ENCODE measurements around the gene NAPA.
A peak's percentile ranks its signal among the peaks of the same experiment; 100 is the strongest.

The NAPA gene

DNA sequence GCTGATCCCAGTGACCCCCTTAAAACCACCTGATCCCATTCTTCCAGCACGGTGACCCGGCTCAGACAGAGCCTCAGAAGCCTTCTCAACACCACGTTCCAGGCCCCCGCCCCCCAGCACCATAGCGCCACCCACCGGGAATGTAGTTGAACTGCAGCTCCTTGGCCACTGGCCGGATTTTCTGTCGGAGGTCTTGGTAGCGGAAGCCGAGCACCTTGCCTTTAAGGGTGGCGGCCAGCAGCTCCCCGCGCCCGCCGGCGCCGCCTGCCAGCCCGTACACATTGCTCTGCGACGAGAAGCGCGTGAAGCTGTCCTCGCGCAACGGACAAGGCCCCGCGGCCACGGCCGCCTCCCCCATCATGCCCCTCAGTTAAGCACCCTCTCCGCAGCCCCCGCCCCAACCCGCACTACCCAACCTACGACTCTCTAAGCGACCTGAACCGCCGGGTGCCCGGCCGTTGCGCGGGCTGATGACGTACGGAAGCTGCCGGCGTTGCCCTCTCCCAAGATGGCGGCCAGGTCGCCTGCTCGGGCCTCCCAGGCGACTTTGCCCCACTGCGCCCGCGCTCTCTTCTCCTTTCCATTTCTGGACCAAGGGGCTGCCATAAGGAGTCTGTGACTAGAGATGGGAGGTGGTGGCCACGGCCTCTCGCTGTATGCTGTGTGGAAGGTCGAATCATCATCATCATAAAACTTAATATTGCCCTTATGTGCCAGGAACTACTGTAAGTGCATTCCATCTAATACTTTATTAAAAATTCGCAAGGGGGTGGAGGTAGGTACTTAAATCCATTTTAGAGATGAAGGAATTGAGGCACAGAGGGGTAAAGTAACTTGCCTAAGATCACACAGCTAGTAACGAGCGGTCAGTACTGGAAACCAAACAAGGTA, 30.8 kb downstream of the NAPA start, which contains the start of gene KPTN:
TSS of gene KPTN (minus strand) at position 420 of the 891 bp plus-strand sequence. CDS start at position 361, 59 bp downstream.
- peak; percentile 50 to 83 for DNase-seq

- no peak for DNase-seq
These were observed 31.7 kb downstream of the NAPA start for GRCh38 chr19:47483200-47483599.

DNA sequence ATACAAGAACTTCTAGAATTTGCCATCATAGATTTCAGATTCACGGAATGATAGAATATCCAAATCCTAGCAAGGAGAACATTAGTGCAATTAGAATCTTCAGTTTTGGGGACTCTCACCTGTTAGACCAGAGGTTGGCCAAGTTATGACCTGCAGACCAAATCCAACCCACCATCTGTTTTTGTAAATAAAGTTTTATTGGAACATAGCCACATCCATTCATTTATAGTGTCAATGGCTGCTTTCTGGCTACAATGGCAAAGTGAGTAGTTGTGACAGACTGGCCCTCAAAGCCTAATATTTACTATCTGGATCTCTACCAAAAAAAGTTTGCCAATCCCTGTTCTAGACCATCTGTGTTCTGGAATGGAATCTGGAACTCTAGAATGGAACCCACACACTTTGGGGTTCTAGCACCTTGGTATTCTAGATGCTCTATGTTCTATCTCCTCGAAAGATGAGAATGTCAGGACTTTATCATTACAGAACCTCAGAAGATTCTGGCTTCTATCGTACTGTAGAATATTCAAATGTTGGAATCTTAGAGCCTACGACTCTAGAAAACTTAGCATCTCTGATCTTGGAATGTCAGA, 33.3 kb downstream of the NAPA start:
- DNase-seq, result no peak

- no peak for DNase-seq
These were observed 34.2 kb downstream of the NAPA start for GRCh38 chr19:47480658-47481057.

- DNase-seq, result no peak
These were observed 35.0 kb downstream of the NAPA start for GRCh38 chr19:47479701-47480503.

GRCh38 chr19:47476438-47476972, 38.4 kb downstream of the NAPA start:
- no peak for DNase-seq

- DNase-seq, result no peak
These were observed 39.4 kb downstream of the NAPA start for GRCh38 chr19:47475465-47475864.

GRCh38 chr19:47473336-47473735, 41.5 kb downstream of the NAPA start:
- DNase-seq, result no peak

DNA sequence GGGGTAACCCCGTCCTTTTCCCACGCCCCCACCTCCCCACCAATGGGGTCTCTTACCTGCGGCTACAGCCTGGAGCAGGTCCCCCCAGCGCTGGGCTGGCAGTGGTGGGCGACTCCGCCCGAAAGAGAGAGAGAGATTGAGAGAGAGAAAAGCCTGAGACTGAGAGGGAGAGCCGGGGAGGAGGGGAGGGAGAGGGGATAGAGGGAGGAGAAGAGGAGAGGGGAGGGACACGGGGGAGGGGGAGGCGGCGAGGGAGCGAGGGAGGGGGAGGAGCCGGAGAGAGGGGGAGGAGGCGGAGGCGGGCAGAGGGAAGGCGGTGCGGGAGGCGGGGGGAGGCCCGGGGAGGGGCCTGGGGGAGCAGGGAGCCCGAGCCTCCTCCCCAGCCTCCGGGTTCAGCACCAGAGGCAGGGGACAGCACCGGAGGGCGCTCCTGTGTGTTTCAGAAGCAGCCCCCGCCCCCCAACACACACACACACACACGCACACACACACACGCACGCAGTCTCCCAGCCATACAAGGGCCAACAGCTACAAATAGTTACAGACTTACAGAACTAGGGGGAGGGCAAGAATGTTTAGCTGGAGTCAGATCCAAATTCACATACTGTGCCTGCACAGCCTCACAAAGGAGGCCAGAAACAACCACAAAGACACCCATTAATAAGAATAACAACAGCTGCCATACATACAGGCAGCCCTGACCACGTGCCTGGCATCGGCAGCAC, 43.0 kb downstream of the NAPA start, which contains the start of gene SLC8A2:
TSS of gene SLC8A2 (minus strand) at position 161 of the 725 bp plus-strand sequence. CDS start 5,490 bp downstream, outside the sequence.
- DNase-seq, result no peak

GRCh38 chr19:47471381-47471732, 43.5 kb downstream of the NAPA start:
- DNase-seq, result no peak

DNA sequence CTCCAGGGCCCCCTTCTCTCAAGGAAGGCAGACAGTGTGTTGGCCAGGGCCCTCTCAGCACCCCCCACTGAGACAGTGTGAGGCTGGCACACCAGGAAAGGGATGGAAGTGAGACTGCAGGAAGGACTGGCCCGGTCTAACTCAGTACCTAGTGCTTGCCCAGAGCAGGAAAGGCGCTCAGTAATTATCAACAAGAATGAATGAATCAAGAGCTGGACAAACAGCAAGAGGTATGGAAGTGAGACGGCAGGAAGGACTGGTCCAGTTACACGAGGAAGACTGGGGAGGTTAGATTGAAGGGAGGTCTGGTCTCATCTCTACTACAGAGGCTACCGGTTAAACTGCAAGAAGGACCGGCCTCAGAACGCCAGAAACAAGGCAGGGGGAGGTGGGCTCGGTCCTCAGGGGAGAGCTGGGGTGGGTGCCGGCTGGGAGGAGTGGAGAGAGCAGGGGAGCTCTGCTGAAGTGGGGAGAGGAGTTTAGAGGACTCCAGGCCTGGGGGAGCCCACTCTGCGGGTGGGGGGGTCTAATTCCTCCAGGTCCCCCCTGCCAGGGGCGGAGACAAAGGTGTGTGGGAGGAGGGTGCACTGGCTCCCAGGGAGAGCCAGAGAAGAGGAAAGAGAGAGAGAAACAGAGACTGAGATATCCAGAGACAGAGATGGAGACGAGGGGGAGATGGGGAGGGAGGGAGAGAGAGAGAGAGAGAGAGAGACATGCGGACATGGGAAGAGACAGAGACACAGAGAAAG, 44.2 kb downstream of the NAPA start:
- no peak for DNase-seq

DNA sequence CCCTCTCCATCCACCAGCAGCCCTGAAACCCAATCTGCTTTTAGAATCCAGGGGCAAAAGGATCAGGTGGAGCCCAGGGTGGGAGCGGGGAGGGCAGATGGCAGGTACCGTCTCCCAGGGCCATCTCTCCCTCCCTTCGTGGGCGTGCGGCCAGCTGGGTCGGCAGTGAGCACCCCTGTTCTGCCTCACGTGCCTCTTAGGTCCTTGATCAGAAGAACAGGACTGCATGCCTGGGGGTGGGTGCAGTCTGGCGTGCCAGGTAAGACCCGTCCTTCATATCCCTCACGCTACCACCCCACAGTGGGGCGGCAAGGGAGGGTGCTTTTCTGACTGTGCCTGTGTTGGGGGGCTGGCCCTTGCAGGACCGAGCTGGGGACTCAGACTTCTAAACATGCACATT, 45.1 kb downstream of the NAPA start:
- DNase-seq, result no peak

DNA sequence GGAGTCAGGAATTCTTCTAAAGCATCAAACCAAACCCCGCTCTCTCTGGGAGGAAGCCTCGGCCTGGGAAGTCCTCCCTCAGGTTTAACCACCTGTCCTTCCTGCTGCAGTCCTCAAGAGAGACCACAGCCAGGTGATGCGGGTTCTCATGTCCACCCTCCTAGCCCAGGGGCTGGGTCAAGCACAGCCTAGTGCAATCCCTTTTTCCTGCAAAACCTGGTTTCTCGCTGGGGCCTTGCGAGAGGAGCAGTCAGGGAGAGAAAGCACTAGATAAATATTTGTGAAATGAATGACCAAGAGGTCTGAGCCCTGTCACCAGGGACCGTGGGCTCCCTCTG, 45.5 kb downstream of the NAPA start:
- DNase-seq, result no peak

- DNase-seq, result no peak
These were observed 46.9 kb downstream of the NAPA start for GRCh38 chr19:47467914-47468313.

GRCh38 chr19:47465957-47466356, 48.9 kb downstream of the NAPA start:
- no peak for DNase-seq

DNA sequence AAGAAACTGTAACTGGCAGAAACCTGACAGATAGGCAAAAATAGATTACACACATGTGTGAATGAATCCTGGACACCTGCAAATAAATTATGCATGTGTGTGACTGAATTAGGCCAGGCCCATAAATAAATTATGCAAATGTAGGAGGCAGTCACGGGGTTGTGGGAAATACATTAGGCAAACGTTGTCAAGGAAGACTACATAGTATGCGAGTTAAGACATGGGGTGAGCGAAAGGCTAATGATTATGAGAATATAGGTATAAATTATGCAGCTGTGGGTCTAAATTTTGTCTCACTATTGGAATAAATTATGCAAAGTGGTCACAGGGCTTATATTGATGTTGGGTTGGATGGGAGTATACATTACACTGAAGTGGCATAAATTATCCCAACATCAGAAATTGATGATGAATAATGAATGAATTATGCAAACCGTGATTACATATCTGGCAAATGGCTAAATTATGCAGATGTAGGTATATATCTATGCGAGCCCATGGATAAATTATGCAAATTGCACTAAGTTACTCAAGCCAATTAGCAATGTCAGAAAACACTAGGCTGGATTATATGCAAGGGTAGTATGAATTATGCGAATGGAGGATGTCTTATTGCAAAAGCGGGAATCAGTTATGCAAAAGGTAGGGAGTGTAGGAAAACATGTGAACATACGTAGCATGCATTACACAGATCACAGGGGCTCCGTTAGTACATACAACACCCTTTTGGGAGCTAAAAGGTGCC, 50.0 kb downstream of the NAPA start:
- no peak for DNase-seq

DNA sequence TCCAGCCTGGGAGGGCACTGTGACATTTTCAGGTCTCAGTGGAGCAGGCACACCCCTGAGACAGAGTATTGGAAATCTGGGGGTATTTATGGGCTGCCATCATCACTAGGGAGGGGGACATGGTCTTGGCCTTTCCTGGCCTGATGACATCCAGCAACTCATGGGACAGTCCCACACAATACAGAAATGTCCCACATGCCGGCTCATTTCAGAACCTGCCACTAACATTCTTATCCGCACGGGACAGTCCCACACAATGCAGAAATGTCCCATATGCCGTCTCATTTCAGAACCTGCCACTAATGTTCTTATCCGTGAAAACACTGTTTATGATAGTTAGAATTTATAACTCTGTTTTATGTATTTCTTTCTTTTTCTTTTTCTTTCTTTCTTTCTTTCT, 53.0 kb downstream of the NAPA start:
- DNase-seq, result no peak

GRCh38 chr19:47459477-47459876, 55.4 kb downstream of the NAPA start:
- DNase-seq, result no peak

GRCh38 chr19:47458672-47459071, 56.2 kb downstream of the NAPA start:
- no peak for DNase-seq

GRCh38 chr19:47456721-47457474, 58.0 kb downstream of the NAPA start:
- DNase-seq, result no peak
